SH-SY5Y (cell line): ENCODE measurements around the gene IQSEC3.

Experiments used
- GATA2 ChIP-seq: IDR thresholded peaks from 2 replicates; pipeline ENCODE4 v1.6.1; 2011; ENCODE audit warnings: mild to moderate bottlenecking, low read depth, low read length
- GATA3 ChIP-seq: IDR thresholded peaks from 2 replicates; pipeline ENCODE4 v1.6.1; 2011; ENCODE audit warnings: low read depth, mild to moderate bottlenecking, low read length, moderate library complexity

The IQSEC3 gene

DNA sequence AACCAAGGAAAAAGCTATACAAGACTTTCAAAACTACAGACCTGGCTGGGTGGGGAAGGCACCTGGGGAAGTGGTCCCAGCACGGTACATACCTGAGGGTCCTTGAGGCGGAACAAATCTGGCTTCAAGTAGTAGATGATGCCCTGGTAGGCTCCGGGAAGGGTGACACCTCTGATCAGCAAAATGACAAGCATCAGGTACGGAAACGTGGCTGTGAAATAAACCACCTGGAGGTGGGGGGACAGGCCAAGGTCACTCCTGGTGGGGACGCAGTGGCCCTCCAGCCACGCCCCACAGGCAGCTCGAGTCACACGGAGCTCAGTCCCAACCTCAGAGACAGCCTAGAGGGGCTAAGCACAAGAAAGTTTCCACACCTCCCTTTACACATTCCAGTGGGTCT lies 132.1 kb downstream of the IQSEC3 start:
- TF ChIP-seq GATA2 (no peak), GATA3 (no peak)

DNA sequence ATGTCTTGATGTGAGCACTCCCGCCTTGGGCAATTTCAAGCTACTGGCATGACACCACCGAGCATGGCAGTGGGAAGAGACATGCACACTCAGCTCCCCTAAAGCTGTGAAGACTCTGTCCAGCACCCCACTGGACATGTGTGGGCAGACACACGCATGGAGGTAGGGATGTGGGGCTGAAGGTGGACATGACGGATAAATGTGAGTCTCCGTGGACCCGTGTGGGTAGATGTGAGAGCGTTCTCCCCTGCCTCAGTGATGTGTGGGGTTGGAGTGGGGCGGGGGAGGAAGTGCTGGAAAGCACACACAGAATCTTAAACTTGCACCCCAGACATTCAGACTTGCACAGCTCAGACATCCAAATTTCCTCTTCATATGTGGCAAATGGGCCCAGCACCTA lies 134.8 kb downstream of the IQSEC3 start:
- TF ChIP-seq GATA2 = no peak
- no peak for TF ChIP-seq GATA3

DNA sequence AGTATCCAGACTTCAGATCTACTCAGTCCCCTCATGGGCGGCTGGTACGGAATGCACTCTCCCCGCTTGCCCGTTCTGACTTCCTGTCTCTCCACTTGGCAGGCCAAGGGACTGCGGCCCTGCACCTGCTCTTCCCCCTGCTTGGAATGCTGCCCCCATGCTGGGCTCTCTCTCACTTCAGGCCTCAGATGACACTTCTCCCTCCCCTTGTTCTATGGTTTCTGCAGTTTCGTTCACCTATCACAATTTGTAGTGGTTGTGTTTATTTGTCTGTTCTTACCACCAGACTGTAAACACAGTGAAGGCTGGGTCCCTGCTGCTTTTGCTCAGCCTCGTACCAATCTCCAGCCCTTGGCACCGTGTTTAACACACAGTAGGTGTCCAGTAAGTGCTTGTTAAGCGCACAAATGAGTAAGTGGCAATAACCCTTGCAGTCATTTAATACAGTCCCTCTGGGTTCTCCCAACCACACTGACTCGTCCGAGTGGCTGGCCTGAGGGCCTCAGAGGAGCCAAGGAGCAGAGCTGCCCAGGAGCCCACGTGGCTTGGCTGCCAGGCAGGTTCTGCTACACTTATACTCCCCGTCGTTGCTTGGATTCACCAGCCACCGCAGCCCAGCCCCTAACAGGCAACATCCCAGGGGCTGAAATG lies 135.6 kb downstream of the IQSEC3 start:
- no peak for TF ChIP-seq GATA2

DNA sequence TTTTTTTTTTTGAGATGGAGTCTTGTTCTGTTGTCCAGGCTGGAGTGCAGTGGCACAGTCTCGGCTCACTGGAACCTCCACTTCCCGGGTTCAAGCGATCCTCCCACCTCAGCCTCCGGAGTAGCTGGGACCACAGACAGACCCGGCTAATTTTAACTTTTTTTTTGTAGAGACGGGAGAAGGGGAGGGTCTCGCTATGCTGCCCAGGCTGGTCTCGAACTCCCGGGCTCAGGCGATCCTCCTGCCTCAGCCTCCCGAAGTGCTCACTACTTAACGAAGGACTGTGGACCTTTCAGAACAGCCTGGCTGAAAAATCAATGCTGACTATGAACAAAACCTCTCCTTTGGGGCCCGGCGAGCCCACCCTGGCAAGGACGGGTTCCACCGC lies 136.5 kb downstream of the IQSEC3 start:
- TF ChIP-seq GATA3 (no peak), GATA2 (no peak)

DNA sequence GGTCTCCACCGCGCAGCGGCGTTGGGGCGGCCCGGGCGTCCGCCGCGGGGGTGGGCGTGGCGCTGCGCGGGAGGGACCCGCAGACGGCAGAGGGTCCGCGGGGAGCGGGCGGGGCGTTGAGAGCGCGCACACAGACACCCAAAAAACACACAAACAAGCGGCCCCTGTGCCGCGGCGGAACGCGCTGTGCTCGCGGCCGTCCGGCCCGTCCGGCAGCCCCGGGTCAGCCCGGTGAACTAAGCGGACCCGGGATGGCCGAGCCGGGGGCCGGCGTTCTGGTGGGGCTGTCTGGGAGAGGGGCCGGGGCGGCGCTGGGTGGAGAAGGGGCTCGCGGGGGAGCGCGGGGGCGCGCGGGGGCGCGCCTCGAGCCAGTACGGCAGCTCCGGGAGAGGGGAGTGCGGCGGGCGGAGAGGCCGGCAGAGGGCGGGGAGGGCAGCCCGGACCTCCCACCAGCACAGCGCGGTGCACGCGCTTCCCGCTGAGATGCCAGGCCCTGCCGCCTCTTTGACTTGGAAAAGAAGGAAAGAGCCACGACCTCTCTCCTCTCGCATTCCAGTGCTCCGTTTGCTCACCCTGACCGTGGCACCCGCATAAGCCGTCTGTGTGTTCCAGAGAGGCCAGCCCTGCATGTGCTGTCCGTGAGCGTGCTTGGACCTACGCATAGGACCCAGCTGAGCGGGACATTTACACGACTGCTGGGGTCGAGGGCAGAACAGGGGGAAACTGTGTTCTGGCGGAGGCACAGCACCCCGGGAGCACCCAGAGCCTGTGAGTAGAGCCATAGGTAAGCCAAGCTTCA lies 137.1 kb downstream of the IQSEC3 start:
- TF ChIP-seq GATA2 = no peak
- no peak for TF ChIP-seq GATA3

DNA sequence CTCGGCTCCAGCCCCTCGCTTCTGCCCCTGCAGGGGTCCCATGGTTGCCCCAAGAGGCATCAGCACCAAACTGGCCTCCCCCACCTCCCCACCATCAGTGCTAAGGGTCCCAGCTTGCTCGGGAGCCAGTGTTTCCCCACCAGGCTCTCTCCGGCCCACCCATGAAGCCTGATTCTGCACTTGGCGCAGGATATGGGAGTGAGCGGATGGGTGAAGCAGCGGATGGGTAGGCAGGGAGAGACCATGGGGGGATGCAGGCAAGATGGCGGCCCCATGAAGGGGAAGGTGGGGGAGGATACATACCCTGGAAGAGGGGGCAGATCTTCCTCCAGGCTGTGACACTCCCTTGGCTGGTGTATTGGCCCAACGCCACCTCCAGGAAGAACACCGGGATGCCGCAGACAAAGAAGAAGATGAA lies 137.7 kb downstream of the IQSEC3 start:
- TF ChIP-seq GATA3 (no peak), GATA2 (no peak)

DNA sequence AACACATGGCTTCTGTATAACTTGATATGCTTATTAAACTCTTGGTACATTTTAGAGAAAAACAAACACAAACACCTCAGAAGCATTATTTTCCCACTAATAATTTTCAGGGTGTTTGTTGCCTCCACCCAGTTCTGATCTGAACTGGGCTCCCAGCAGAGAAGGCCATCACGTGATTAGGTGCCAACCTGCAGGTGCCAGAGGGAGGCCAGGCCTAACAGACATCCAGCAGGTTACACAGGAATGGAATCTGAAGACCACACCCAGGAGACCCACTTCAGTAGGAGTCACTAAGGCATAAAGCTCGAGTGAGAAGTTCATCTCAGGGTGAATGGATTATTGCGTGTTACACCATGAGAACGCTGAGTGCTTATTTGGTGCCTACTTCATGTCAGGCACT lies 138.5 kb downstream of the IQSEC3 start:
- TF ChIP-seq GATA3 (no peak), GATA2 (no peak)

DNA sequence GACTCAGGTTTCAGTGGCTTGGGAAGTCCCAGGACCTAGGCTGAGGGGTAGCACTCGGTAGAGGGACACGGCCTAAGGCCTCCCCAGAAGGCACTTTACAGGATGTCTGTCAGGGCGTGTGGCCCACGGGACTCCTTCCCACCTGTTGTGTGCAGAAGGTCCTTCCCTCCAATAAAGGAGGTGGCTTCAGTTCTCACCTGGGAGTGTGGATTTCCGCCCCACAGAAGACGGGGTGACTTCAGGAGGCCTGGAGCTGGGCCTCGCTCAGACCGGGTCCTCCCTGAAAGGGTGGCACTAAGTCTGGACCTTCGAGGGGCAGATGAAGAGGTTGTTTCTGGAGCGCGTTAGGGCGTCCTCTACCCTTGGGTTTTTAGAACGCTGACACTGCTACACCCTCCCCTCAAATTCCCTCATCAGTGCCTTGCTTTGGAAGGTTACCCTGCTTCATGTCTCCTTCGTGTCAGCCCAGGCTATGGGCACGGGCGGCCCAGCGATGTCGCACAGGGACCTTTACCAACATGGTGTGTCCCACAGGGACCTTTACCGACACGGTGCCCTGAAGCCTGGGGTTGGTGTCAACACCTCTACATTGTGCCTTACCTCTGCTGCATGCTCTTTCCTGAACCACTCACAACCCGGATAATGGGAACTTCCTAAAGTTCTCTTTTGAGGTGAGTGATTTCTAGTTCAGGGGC lies 140.3 kb downstream of the IQSEC3 start:
- no peak for TF ChIP-seq GATA3

DNA sequence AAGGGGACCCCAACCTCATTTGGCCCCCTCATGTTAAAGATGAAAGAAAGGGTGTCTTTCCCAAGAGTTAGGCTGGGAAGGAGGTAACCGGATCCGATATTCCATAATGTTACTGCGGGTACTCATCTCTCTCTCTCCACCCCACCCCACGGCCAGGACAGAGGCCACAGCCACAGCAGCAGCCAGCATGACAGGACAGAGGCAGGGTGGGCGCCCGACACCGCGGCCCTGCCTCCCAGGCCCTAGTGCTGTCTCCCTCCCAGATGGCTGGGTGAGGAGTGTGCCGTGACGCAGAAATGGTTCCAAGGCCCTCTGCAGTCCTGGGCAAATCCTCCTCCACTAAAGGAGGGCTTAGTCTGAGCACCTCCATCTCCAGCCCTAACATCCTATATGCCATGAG lies 141.2 kb downstream of the IQSEC3 start:
- TF ChIP-seq GATA2 (no peak), GATA3 (no peak)

DNA sequence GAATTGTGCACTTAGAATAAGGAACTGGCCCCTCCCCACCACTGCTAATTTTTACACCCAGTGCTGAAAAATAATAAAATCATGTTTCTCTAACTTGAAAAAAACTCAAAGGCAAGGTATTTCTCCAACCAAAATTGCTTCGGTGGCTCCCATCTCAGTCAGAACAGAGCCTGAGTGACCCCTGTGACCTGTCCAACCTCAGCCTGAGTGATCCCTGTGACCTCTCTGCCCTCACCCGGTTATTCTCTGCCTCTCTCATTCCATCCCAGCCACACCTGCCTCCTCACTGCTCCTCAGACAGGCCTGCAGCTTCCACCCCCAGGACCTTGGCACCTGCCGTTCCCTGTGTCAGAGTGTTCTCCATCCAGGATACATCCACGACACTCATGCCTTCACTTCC lies 142.2 kb downstream of the IQSEC3 start:
- no peak for TF ChIP-seq GATA3
- TF ChIP-seq GATA2 = no peak

DNA sequence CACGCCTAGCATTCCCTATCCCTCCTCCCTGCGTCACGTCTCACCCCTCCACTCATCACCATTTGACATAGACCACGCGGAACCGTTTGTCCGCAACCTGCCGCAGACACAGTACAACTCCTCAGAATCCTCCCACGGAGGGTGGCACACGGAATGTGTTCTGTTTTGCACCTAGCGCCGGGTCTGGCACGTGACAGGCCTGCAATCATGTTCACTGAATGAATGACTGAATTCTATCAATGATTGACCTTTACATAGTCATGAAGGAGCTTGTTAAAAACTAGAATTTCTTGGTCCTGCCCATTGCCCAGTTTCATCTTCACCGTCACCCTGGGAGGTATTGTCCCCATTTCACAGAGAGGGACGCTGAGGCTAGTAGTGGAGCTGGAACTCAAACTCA lies 142.7 kb downstream of the IQSEC3 start:
- TF ChIP-seq GATA3 (no peak), GATA2 (no peak)

DNA sequence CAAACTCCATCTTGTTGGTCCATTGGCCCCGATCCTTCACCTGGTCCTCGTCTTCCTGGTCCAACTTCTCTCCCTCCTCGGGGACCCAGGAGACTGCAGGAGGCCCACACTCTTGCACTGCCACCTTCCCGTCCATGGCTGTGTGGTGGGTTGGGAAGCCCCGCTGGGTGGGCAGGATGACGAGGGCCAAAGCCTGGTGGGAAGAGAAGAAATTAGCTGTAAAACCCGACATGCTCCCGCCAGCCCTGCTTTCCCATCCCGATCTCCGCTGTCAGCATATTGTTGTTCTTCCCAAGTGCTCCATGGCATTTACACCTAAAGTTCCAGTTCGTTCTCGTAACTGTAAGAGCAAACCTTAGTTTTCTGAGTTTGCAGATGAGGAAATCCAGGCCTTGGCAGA lies 143.3 kb downstream of the IQSEC3 start:
- TF ChIP-seq GATA2 = no peak

DNA sequence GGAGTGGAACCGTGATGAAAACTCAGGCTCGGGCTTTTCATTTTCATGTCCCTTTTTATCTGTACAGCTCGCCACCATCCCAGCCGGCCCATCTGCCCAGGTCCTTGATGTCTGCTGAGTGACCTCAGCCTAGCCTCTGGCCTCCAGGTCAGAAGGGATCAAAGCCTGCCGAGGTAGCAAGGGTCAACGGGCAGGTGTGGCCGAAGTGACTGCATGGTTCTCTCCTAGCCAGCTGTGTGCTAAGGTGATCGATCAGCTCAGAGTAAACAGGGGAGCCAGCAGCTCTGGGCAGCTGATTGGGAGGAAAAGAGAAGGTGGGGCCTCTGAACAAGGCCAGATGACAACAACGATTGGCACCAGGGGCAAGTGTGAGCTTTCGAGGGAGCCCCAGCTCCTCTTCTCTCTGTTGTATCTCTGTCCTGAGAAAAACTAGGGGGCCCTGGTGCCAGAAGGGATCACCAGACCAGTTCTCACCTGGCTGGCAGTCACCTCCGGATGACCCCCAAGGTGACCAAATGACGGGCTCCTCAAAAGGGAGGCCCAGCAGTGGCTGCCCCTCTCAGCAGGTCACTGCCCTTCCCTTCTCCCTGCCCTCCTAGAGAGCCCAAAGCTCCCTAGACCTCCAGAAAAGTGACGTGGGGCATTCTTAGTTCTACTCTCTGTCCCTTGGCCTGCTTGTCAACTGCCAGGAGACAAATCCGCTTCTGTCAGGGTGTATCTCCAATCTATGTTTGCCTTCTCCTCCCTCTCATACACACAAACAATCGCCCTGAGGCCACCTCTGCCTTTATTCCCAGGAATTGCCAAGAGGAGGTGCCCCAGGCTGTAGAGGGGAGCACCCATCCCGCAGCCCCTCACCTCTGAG lies 143.9 kb downstream of the IQSEC3 start:
- no peak for TF ChIP-seq GATA3
- no peak for TF ChIP-seq GATA2

DNA sequence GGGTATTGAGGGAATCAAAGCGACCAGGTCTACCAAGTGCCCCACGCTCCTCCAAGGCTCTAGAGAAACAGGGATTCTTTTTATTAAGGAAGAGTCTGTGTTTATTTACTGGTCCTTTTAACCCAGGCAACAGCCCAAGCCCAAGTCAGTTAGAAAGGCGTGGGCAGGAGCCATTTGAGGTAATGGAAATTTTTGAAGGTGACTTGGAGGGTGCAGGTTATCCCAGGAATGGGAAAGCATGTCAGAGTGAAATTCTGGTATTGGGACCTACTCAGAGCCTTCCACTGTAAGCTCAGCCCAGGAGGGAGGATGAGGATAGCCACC lies 144.5 kb downstream of the IQSEC3 start:
- TF ChIP-seq GATA2 = no peak
